Hematopoietic multipotent progenitor cell treated with erythropoietin and hydrocortisone succinate and interleukin-3 and kit ligand, for 6 days (in vitro differentiated cells): ENCODE results near the gene KCND2.

Source experiments
- DNase-seq: peaks from one replicate; pipeline ENCODE4 v3.0.0-alpha.2; 2015

Gene KCND2

GRCh38 chr7:120311028-120311788 is 38.2 kb downstream of the KCND2 start:
- no peak for DNase-seq

GRCh38 chr7:120320218-120320961 is 47.4 kb downstream of the KCND2 start:
- DNase-seq, result no peak

- DNase-seq, result no peak
Measured at GRCh38 chr7:120327054-120327453, 54.1 kb downstream of the KCND2 start.

GRCh38 chr7:120332433-120332832 is 59.5 kb downstream of the KCND2 start:
- DNase-seq, result no peak

GRCh38 chr7:120334475-120334874 is 61.5 kb downstream of the KCND2 start:
- no peak for DNase-seq

GRCh38 chr7:120337308-120337907 is 64.4 kb downstream of the KCND2 start:
- peak; percentile 51 for DNase-seq

GRCh38 chr7:120344276-120344675 is 71.3 kb downstream of the KCND2 start:
- DNase-seq, result peak; percentile 15

GRCh38 chr7:120353171-120353570 is 80.2 kb downstream of the KCND2 start:
- no peak for DNase-seq

- DNase-seq, result no peak
Measured at GRCh38 chr7:120360918-120361317, 87.9 kb downstream of the KCND2 start.

- no peak for DNase-seq
Measured at GRCh38 chr7:120363414-120363813, 90.4 kb downstream of the KCND2 start.

GRCh38 chr7:120370954-120371353 is 98.0 kb downstream of the KCND2 start:
- DNase-seq, result no peak

GRCh38 chr7:120373174-120373573 is 100.2 kb downstream of the KCND2 start:
- DNase-seq, result no peak

GRCh38 chr7:120394595-120394994 is 121.6 kb downstream of the KCND2 start:
- no peak for DNase-seq

GRCh38 chr7:120395526-120396019 is 122.6 kb downstream of the KCND2 start:
- no peak for DNase-seq

- DNase-seq, result no peak
Measured at GRCh38 chr7:120398284-120399000, 125.5 kb downstream of the KCND2 start.

- DNase-seq, result no peak
Measured at GRCh38 chr7:120400806-120401455, 128.0 kb downstream of the KCND2 start.

GRCh38 chr7:120402079-120402767 is 129.2 kb downstream of the KCND2 start:
- DNase-seq, result no peak

GRCh38 chr7:120402801-120403200 is 129.8 kb downstream of the KCND2 start:
- no peak for DNase-seq

GRCh38 chr7:120404042-120404441 is 131.1 kb downstream of the KCND2 start:
- DNase-seq, result no peak

GRCh38 chr7:120405652-120406051 is 132.7 kb downstream of the KCND2 start:
- no peak for DNase-seq

- no peak for DNase-seq
Measured at GRCh38 chr7:120407010-120407409, 134.0 kb downstream of the KCND2 start.
